HG02798 (cell line): Measurements from ENCODE around the gene SLC6A5.

Source experiments
- ATAC-seq: cut with Tn5 transposase; IDR thresholded peaks from one replicate; pipeline ENCODE4 v1.9.1; 2021; ENCODE audit warnings: mild to moderate bottlenecking; ENCODE audit not compliant: unreplicated experiment, poor library complexity

Gene SLC6A5

GRCh38 chr11:20618083-20618482 is 18.7 kb downstream of the SLC6A5 start:
- no peak for ATAC-seq

DNA sequence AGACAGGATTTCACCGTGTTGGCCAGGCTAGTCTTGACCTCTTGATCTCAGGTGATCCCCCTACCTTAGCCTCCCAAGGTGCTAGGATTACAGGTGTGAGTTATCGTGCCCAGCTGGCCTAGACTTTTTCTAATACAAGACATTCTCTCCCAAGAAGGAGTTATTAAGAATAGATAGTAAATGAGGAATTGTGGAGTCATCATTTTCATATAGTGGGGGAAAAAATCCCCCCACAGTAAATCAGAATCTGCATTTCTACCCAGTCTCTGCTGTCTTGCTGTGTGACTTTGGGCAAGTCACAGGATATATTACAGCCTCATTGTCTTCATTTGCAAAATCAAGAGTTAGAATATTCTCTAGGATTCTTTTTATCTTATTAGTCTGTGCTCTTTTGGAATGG is 21.6 kb downstream of the SLC6A5 start:
- ATAC-seq = no peak

- no peak for ATAC-seq
Observed at GRCh38 chr11:20621679-20622078, 22.3 kb downstream of the SLC6A5 start.

DNA sequence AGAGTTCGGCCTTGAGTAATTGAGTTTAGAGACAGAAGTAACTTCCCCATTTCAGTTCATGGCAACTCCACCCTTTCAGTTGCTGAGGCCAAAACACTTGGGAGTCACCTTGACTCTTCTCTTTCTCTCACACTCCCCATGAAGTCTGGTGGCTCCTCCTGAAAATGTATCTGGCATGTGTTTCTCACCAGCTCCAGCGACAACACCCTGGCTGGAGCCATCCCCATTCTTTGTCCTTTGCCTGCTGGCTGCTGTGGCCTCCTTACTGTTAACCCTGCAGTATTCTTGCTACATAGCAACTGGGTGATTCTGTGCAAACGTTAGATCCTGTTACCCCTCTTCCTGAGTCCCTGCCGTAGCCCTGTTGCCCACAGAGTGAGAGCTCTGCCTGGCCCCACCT is 23.8 kb downstream of the SLC6A5 start:
- ATAC-seq = no peak

- no peak for ATAC-seq
Observed at GRCh38 chr11:20626279-20626678, 26.9 kb downstream of the SLC6A5 start.

GRCh38 chr11:20627026-20627425 is 27.6 kb downstream of the SLC6A5 start:
- ATAC-seq = no peak

DNA sequence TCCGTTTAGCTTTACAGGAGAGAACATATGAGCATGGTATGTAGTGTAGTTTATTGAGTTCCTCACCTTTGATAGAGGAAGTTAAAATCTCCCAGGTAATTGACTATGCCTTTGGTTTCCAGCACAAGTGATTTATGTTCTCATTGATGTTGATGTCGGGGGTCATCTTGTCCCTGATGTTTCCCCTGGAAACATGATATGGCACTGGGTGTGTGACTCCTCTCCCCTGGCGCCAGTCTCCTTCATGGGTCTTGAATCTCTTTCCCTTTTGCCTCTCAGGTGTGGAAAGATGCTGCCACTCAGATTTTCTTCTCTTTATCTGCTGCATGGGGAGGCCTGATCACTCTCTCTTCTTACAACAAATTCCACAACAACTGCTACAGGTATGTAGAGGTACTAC is 28.3 kb downstream of the SLC6A5 start:
- no peak for ATAC-seq

DNA sequence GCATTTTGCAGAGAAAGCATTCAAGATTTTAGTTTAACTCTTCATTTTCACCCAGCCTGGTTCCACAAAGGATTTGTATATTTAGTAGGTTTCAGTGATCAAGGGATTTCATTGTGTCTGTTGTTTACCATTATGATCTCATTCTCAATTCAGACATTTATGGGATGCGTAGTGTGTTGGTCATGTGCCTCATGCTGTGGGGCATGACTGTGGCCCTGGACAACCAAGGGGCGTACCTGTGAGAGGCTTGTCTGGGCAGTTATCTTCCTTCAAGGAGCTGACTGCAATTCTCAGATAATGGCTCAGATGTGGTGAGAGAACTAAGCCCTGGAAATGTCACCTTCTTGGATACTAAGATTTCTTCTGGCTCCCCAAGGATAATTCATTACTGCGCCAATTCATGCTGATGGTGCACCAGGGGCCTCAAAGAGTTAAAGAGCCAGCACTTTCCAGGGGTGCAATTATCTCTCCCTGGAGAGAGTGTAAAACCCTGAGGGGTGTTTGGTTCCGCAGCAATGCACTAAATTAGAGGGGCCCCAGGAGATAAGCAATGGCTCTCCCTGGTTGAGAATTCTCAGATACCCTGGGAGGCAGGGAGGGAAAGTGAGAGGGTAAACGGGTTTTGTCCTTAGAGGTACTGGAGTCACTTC is 32.2 kb downstream of the SLC6A5 start:
- ATAC-seq = no peak

DNA sequence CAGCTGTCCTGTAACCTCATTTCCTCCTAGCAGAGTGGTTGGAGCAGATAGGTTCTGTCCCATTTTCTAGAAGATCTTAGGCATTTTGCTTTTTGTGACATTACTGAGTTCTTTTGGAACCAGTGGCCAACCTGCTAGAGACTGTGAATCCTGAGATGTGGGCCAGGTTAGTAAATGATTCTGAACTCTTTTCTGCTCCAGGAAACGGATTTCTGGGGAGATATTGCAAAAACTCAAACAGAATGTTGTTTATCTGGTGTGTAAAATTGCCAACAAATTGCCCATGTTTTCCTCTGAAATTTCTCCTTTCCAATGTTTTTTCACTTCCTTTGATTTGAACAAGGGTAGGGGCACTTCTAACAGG is 32.7 kb downstream of the SLC6A5 start:
- no peak for ATAC-seq

DNA sequence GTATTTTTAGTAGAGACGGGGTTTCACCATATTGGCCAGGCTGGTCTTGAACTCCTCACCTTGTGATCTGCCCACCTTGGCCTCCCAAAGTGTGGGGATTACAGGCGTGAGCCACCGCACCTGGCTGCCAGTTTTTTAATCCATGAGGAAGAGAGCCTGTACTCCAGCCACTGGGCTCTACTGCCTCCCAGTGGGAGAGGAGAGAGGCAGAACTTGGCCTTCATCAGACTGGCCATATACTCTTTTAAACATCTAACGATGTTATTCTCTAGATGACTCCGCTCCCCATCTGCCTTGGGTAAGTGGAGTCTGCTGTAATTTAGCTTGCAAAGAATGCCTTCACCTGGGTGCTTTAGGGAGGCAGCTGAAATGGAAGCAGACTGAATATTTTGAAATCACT is 34.6 kb downstream of the SLC6A5 start:
- ATAC-seq = no peak

DNA sequence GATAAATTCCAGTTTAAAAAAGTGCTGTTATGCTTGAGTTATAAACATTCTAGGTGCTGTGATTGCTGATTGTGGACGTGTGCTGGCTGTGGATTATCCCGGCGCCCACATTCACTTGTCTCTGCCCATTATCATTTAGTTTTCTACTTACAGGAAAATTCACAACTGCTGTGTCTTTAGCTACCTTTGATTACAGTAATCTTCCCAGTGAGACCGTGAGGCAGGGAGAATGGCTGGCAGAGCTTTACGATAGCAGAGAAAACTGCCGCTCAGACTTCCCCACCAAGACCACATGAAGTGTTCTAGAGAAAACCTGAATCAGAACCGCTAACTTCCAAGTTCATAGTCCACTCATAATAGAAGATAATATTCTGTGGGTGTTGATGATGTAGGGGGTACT is 35.4 kb downstream of the SLC6A5 start:
- ATAC-seq = no peak

- ATAC-seq = no peak
Observed at GRCh38 chr11:20638074-20638473, 38.7 kb downstream of the SLC6A5 start.

DNA sequence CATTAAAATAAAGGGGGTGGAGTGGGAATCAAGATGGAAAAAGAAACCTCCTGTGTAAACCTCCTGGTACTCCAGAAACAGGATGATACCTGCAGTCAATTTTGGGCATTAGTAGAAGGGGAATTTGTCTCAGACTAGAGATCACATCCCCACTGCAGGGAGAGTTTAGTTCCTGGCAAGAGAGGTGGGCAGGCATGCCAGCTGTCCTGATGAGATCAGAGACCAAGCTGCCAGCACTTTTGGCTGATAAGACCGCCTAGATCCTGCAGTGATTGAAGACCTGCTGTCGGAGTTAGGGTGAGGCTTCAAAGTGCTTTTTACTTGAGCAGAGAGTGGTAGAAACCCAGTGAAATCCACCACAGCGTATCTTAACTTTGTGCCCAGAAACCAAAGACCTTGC is 40.3 kb downstream of the SLC6A5 start:
- no peak for ATAC-seq

GRCh38 chr11:20640401-20640800 is 41.0 kb downstream of the SLC6A5 start:
- ATAC-seq = no peak

- ATAC-seq = no peak
Observed at GRCh38 chr11:20644360-20644759, 45.0 kb downstream of the SLC6A5 start.

DNA sequence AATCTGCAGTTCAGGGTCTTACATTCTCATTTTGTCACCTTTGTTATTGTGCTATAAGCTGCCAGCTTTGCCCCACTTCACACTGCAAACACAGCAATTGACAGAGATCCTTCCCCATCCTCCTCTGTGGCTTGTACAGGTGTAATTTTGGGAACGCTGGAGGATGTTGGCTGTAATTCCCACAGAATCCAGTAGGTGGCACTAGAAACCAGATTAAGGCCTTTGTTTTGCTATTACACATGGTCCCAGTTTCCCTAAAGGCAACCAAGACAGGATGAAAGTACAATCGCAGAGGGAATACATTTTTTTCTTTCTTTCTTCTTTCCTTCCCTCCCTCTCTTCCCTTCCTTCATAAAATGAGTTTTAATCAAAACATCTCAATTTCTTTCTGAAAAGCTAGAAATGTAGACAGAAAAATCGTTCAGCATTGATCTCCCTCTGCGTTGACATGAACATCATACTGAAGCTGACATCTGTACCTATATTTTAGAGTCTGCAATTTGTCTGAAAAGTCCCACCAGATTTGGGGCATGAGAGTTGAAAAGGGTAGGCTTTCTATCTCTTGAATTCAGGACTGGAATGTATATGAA is 48.7 kb downstream of the SLC6A5 start:
- peak; percentile 77 for ATAC-seq

- no peak for ATAC-seq
Observed at GRCh38 chr11:20652150-20652806, 52.9 kb downstream of the SLC6A5 start.

DNA sequence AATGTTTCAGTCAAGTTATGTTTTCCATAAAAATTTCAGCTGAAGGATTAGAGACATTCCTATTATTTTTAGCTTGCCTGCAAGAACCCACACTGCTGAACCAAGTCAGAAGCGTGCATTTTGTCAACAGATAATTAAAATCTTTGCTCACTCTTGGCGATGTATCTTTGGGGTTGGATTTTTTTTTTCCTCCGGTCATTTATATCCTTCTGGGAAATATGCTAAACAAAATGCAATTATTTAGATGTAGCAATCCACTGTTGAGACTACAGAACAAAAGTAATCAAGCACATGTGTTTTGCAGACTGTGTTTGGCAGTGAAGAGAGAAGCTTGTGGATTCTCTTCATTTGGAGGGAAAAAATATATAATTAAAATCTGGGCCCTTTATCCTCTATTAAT is 54.6 kb downstream of the SLC6A5 start:
- no peak for ATAC-seq

GRCh38 chr11:20656901-20657300 is 57.5 kb downstream of the SLC6A5 start:
- ATAC-seq = no peak

- no peak for ATAC-seq
Observed at GRCh38 chr11:20658135-20658534, 58.7 kb downstream of the SLC6A5 start.

DNA sequence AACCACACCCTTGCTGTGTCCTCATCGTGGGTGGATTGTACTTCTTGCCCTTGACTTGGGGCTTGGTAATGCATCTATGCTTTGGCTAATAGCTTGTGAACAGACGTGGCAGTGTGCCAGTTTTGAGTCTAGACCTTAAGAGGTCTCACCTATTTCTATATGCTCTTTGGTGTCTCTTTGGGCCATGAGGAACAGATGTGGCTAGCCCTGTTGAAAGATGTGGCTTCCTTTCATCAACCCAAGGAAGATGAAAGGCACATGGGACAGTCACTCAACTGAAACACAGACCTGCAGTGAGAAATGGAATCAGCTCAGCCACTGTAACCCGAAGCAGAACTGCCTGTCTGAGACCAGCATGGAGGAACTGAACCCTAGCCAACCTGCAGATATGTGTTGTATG is 62.0 kb downstream of the SLC6A5 start:
- ATAC-seq = no peak

DNA sequence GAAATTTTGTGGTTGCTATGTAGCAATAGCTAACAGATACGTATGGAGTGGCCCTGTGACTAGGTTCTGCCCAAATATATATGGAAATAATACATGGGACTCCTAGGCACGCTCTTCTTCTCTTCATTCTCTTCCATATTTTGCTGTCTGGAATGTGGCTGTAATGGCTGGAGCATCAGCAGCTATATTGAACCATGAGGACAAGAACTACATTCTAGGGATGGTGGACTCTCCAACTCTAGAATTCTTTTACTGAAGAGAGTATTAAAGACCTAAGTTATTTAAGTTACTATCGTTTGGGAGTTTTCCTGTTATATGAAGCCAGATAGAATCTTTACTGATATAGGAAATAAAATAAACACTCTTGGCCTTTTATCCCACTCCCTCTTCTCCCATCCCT is 62.4 kb downstream of the SLC6A5 start:
- ATAC-seq = no peak
